Astrocyte (in vitro differentiated cells and primary cell): ENCODE results near the gene TAAR8. TPM values are rescaled to one million over a fixed set of nuclear protein-coding genes. Genes with fewer than 3 reads are reported as not detected.

Experiments
- DNase-seq: peaks from one replicate; pipeline ENCODE4 v3.0.0-alpha.2; 2010; ENCODE audit warnings: low read depth
- FAIRE-seq: peaks from 2 replicates; lab custom pipeline; 2011; peaks lifted over from hg19 to GRCh38; lab: Jason Lieb, UNC
- H2AFZ ChIP-seq: 2 replicates; pipeline ENCODE4 v1.6.0; 2012; ENCODE audit warnings: low read depth, low read length, inconsistent platforms
- H3K27ac ChIP-seq: 2 replicates; pipeline ENCODE4 v1.5.1; 2011; ENCODE audit warnings: low read depth, low read length, inconsistent platforms
- H3K27me3 ChIP-seq: 2 replicates; pipeline ENCODE4 v1.6.0; 2011; ENCODE audit warnings: low read length, inconsistent platforms; ENCODE audit not compliant: insufficient read depth
- H3K36me3 ChIP-seq: 2 replicates; pipeline ENCODE4 v1.5.1; 2011; ENCODE audit warnings: low read length, inconsistent platforms; ENCODE audit not compliant: insufficient read depth
- H3K4me1 ChIP-seq: 2 replicates; pipeline ENCODE4 v1.5.1; 2011; ENCODE audit warnings: low read length, inconsistent platforms; ENCODE audit not compliant: insufficient read depth
- H3K4me2 ChIP-seq: 2 replicates; pipeline ENCODE4 v1.6.0; 2012; ENCODE audit warnings: low read length, inconsistent platforms
- H3K4me3 ChIP-seq: 2 replicates; pipeline ENCODE4 v1.5.1; 2011; ENCODE audit warnings: low read depth, mild to moderate bottlenecking, low read length, inconsistent platforms; ENCODE audit not compliant: insufficient read depth
- H3K79me2 ChIP-seq: 2 replicates; pipeline ENCODE4 v1.6.0; 2012; ENCODE audit warnings: mild to moderate bottlenecking, low read length, inconsistent platforms; ENCODE audit not compliant: insufficient read depth
- H3K9ac ChIP-seq: 2 replicates; pipeline ENCODE4 v1.6.0; 2012; ENCODE audit warnings: mild to moderate bottlenecking, low read length, inconsistent platforms
- H3K9me3 ChIP-seq: 2 replicates; pipeline ENCODE4 v1.5.1; 2012; ENCODE audit warnings: low read depth, mild to moderate bottlenecking, low read length, inconsistent platforms; ENCODE audit not compliant: insufficient read depth
- H4K20me1 ChIP-seq: 2 replicates; pipeline ENCODE4 v1.6.0; 2012; ENCODE audit warnings: low read length, inconsistent platforms; ENCODE audit not compliant: insufficient read depth
- H3K27ac Mint-ChIP-seq: one replicate; pipeline ENCODE4 v1.8.0; 2021; ENCODE audit warnings: mild to moderate bottlenecking, mixed read lengths; ENCODE audit not compliant: unreplicated experiment
- H3K27me3 Mint-ChIP-seq: one replicate; pipeline ENCODE4 v1.8.0; 2021; ENCODE audit warnings: low read depth, mixed read lengths; ENCODE audit not compliant: unreplicated experiment
- H3K36me3 Mint-ChIP-seq: one replicate; pipeline ENCODE4 v1.8.0; 2021; ENCODE audit warnings: low read depth, mixed read lengths; ENCODE audit not compliant: unreplicated experiment
- H3K4me1 Mint-ChIP-seq: one replicate; pipeline ENCODE4 v1.8.0; 2021; ENCODE audit warnings: low read depth, mixed read lengths; ENCODE audit not compliant: unreplicated experiment
- H3K4me3 Mint-ChIP-seq: one replicate; pipeline ENCODE4 v1.8.0; 2021; ENCODE audit warnings: mild to moderate bottlenecking, moderate library complexity, mixed read lengths; ENCODE audit not compliant: unreplicated experiment
- H3K9me3 Mint-ChIP-seq: one replicate; pipeline ENCODE4 v1.8.0; 2021; ENCODE audit warnings: mild to moderate bottlenecking, mixed read lengths; ENCODE audit not compliant: unreplicated experiment
- CTCF ChIP-seq: IDR thresholded peaks from 2 replicates; pipeline ENCODE4 v1.5.1; 2011; ENCODE audit warnings: low read depth, mild to moderate bottlenecking, inconsistent platforms, low read length, moderate library complexity; ENCODE audit not compliant: insufficient read depth
- EZH2 ChIP-seq: IDR thresholded peaks from 2 replicates; pipeline ENCODE4 v1.6.1; 2012; ENCODE audit warnings: mild to moderate bottlenecking, low read length, inconsistent platforms; ENCODE audit not compliant: insufficient read depth
- total RNA-seq: library from RNA; stranded (reverse); gene quantifications from 2 replicates; pipeline ENCODE4 v1.2.1, GENCODE V29; 2021

TAAR8 gene
- total RNA-seq, 1 donor from 2014 or later, result not detected

GRCh38 chr6:132506461-132506860 lies 46.0 kb upstream of the TAAR8 start:
- H3K4me2 ChIP-seq, result no peak overlapping the region
- no peak overlapping the region for H3K4me3 ChIP-seq
- Mint-ChIP-seq H3K27ac (no peak overlapping the region), H3K4me3 (no peak overlapping the region), H3K36me3 (peaks cover 9% of the 10 kb centered on the region), H3K9me3 (no peaks in the 10 kb centered on the region), H3K4me1 (peaks cover 27% of the 10 kb centered on the region), H3K27me3 (no peaks in the 10 kb centered on the region)
- H3K9ac ChIP-seq, result no peak overlapping the region
- H4K20me1 ChIP-seq, result peaks cover 70% of the 10 kb centered on the region
- FAIRE-seq, result no peak
- peaks cover 4% of the 10 kb centered on the region for H3K4me1 ChIP-seq
- no peaks in the 10 kb centered on the region for H3K27me3 ChIP-seq
- no peak overlapping the region for H3K27ac ChIP-seq
- no peak overlapping the region for H2AFZ ChIP-seq
- TF ChIP-seq CTCF, result no peak
- no peak for TF ChIP-seq EZH2
- peaks cover 77% of the 10 kb centered on the region for H3K79me2 ChIP-seq
- no peaks in the 10 kb centered on the region for H3K9me3 ChIP-seq
- H3K36me3 ChIP-seq, result peaks cover 5% of the 10 kb centered on the region
- no peak for DNase-seq

GRCh38 chr6:132506869-132507808 lies 45.3 kb upstream of the TAAR8 start:
- H3K4me3 ChIP-seq, result no peak overlapping the region

More at GRCh38 chr6:132506869-132507808, 45.3 kb upstream of the TAAR8 start:
- DNase-seq, result no peak
- Mint-ChIP-seq H3K36me3 (peaks cover 8% of the 10 kb centered on the region), H3K4me3 (no peak overlapping the region), H3K27me3 (no peaks in the 10 kb centered on the region), H3K27ac (no peak overlapping the region), H3K4me1 (peaks cover 29% of the 10 kb centered on the region), H3K9me3 (no peaks in the 10 kb centered on the region)
- Histone ChIP-seq H3K27me3 (no peaks in the 10 kb centered on the region), H3K9ac (no peak overlapping the region), H3K9me3 (no peaks in the 10 kb centered on the region), H3K36me3 (peaks cover 3% of the 10 kb centered on the region), H2AFZ (no peak overlapping the region), H3K27ac (no peak overlapping the region), H4K20me1 (peaks cover 75% of the 10 kb centered on the region), H3K79me2 (peaks cover 84% of the 10 kb centered on the region), H3K4me1 (peaks cover 4% of the 10 kb centered on the region), H3K4me2 (no peak overlapping the region)
- no peak for FAIRE-seq
- TF ChIP-seq EZH2 (no peak), CTCF (no peak)
